ENCODE results near the gene CANT1.

- TF ChIP-seq CTCF (IDR thresholded peaks at IDR 0.05 in 4 of 5, conservative IDR thresholded peaks at IDR 0.05 in 1 of 5) (no peak), POLR2A (IDR thresholded peaks at IDR 0.05) (no peak)
Observed at GRCh38 chr17:78961571-78961970, 48.0 kb downstream of the CANT1 start.
